Smooth muscle cell (in vitro differentiated cells): ENCODE results near the gene LBX2. TPM values are rescaled to one million over a fixed set of nuclear protein-coding genes. Genes with fewer than 3 reads are reported as not detected.

Experiments
- DNase-seq: peaks from one replicate; lab custom pipeline; 2025; ENCODE audit not compliant: unreplicated experiment; lab: John Stamatoyannopoulos, UW
- H2AFZ ChIP-seq: fragments of 200-600 bp; sonication (generic); 2 replicates; pipeline ENCODE4 v1.6.0; 2016; ENCODE audit warnings: antibody characterized with exemption, low read depth, mild to moderate bottlenecking
- H3F3A ChIP-seq: fragments of 200-600 bp; sonication (generic); 2 replicates; pipeline ENCODE4 v1.6.0; 2017; ENCODE audit warnings: antibody characterized with exemption, low read depth
- H3K27ac ChIP-seq: fragments of 200-600 bp; sonication (generic); 2 replicates; pipeline ENCODE4 v1.5.1; 2016; ENCODE audit warnings: low read depth, mild to moderate bottlenecking
- H3K27me3 ChIP-seq: fragments of 200-600 bp; sonication (generic); 2 replicates; pipeline ENCODE4 v1.6.1; 2016; ENCODE audit warnings: low read depth, mild to moderate bottlenecking
- H3K36me3 ChIP-seq: fragments of 200-600 bp; sonication (generic); 2 replicates; pipeline ENCODE4 v1.5.1; 2016; ENCODE audit warnings: low read depth
- H3K4me1 ChIP-seq: fragments of 200-600 bp; sonication (generic); 2 replicates; pipeline ENCODE4 v1.5.1; 2016; ENCODE audit warnings: low read depth
- H3K4me2 ChIP-seq: fragments of 200-600 bp; sonication (generic); 2 replicates; pipeline ENCODE4 v1.6.0; 2016; ENCODE audit warnings: mild to moderate bottlenecking
- H3K4me3 ChIP-seq: fragments of 200-600 bp; sonication (generic); 2 replicates; pipeline ENCODE4 v1.5.1; 2016; ENCODE audit warnings: mild to moderate bottlenecking
- H3K79me2 ChIP-seq: fragments of 200-600 bp; sonication (generic); 2 replicates; pipeline ENCODE4 v1.6.0; 2016; ENCODE audit warnings: low read depth, mild to moderate bottlenecking
- H3K9ac ChIP-seq: fragments of 200-600 bp; sonication (generic); 2 replicates; pipeline ENCODE4 v1.6.0; 2016; ENCODE audit warnings: low read depth
- H3K9me3 ChIP-seq: fragments of 200-600 bp; sonication (generic); replicated peaks from 2 replicates; pipeline ENCODE4 v1.5.1; 2016; ENCODE audit warnings: low read depth
- H4K20me1 ChIP-seq: fragments of 200-600 bp; sonication (generic); 2 replicates; pipeline ENCODE4 v1.6.0; 2016; ENCODE audit warnings: low read depth
- WGBS: methylation state at CpG from one replicate; pipeline ENCODE4 v1.1.7; 2016; ENCODE audit warnings: low lambda C conversion rate; 5-methylcytosine and 5-hydroxymethylcytosine counted together
- polyA plus RNA-seq: library from polyadenylated mRNA; unstranded; fragments of >200 nt; fragmentation: Nextera tagmentation; extraction: Ambion mirVana; gene quantifications from 2 replicates; pipeline ENCODE4 v1.2.1, GENCODE V29; 2016
- total RNA-seq: library from RNA; depleted of rRNA; stranded (reverse); fragments of >200 nt; gene quantifications from 2 replicates; pipeline ENCODE4 v1.2.3, GENCODE V29; 2014
- TF ChIP-seq, protein P1 (sequence below): fragments of 200-600 bp; sonication (generic); IDR thresholded peaks from 2 replicates; pipeline ENCODE4 v1.5.1; 2017; ENCODE audit warnings: borderline replicate concordance, mild to moderate bottlenecking, antibody characterized with exemption; ENCODE audit not compliant: insufficient read depth, poor library complexity, severe bottlenecking

Gene LBX2
- total RNA-seq (1.7 and 2.4 TPM in 2 replicates), polyA plus RNA-seq (1.5 and 1.6 TPM in 2 replicates)

GRCh38 chr2:74499267-74499939, at the start of gene LBX2:
TSS of gene LBX2 (minus strand) at chr2:74499603. CDS start at chr2:74499537, 66 bp downstream.
- Histone ChIP-seq H3K27ac (no peak within 1 kb of the TSS), H3K4me3 (peak within 1 kb of the TSS; percentile 46), H3K27me3 (peaks cover 49% of the 10 kb centered on the region), H3K79me2 (no peaks in the 10 kb centered on the region), H3K36me3 (no peaks in the 10 kb centered on the region), H3F3A (peaks cover 9% of the 10 kb centered on the region), H3K9ac (no peak within 1 kb of the TSS), H3K4me1 (peaks cover 27% of the 10 kb centered on the region), H4K20me1 (no peaks in the 10 kb centered on the region), H3K4me2 (peak within 1 kb of the TSS; percentile 88), H3K9me3 (no peaks in the 10 kb centered on the region), H2AFZ (no peak within 1 kb of the TSS)
- no peak for DNase-seq
- TF ChIP-seq, protein P1, sequence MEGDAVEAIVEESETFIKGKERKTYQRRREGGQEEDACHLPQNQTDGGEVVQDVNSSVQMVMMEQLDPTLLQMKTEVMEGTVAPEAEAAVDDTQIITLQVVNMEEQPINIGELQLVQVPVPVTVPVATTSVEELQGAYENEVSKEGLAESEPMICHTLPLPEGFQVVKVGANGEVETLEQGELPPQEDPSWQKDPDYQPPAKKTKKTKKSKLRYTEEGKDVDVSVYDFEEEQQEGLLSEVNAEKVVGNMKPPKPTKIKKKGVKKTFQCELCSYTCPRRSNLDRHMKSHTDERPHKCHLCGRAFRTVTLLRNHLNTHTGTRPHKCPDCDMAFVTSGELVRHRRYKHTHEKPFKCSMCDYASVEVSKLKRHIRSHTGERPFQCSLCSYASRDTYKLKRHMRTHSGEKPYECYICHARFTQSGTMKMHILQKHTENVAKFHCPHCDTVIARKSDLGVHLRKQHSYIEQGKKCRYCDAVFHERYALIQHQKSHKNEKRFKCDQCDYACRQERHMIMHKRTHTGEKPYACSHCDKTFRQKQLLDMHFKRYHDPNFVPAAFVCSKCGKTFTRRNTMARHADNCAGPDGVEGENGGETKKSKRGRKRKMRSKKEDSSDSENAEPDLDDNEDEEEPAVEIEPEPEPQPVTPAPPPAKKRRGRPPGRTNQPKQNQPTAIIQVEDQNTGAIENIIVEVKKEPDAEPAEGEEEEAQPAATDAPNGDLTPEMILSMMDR: no peak
- WGBS: 2% methylated on average over 62 of the region's 65 CpGs

GRCh38 chr2:74548285-74548899, 49.0 kb upstream of the LBX2 start:
- TF ChIP-seq, protein P1: no peak
- H3K36me3 ChIP-seq: peaks cover 3% of the 10 kb centered on the region
- peaks cover 23% of the 10 kb centered on the region for H3K4me1 ChIP-seq
- H3K79me2 ChIP-seq: peaks cover 52% of the 10 kb centered on the region
- H3K4me3 ChIP-seq: peak overlapping the region; percentile 68
- peak overlapping the region; percentile 73 for H2AFZ ChIP-seq
- H3F3A ChIP-seq: peaks cover 8% of the 10 kb centered on the region
- peak overlapping the region; percentile 98 for H3K4me2 ChIP-seq
- no peaks in the 10 kb centered on the region for H3K9me3 ChIP-seq
- H3K27me3 ChIP-seq: no peaks in the 10 kb centered on the region
- H3K9ac ChIP-seq: no peak overlapping the region
- WGBS: 10% methylated on average over 23 of the region's 26 CpGs
- peak overlapping the region; percentile 27 for H3K27ac ChIP-seq
- DNase-seq: no peak
- peaks cover 65% of the 10 kb centered on the region for H4K20me1 ChIP-seq

GRCh38 chr2:74546004-74546403, 46.6 kb upstream of the LBX2 start:
- Histone ChIP-seq H3K79me2 (peaks cover 32% of the 10 kb centered on the region), H3F3A (no peaks in the 10 kb centered on the region), H3K9ac (no peak overlapping the region), H3K4me1 (peaks cover 19% of the 10 kb centered on the region), H2AFZ (no peak overlapping the region), H3K27me3 (no peaks in the 10 kb centered on the region), H3K4me2 (no peak overlapping the region), H3K9me3 (no peaks in the 10 kb centered on the region), H3K4me3 (no peak overlapping the region), H3K36me3 (peaks cover 3% of the 10 kb centered on the region), H4K20me1 (peaks cover 51% of the 10 kb centered on the region), H3K27ac (no peak overlapping the region)
- TF ChIP-seq, protein P1: no peak
- no peak for DNase-seq
- WGBS: 93% methylated on average over 3 of the region's 3 CpGs
